Urothelium cell line (cell line): ENCODE data around the gene KIR2DL1.
A peak's percentile ranks its signal among the peaks of the same experiment; 100 is the strongest.
"Not testable (repeated sequence)": the region's sequence is repeated elsewhere in the genome, so short reads cannot be mapped to it uniquely, and the experiment has no call there.

Experiments
- DNase-seq: peaks from one replicate; pipeline ENCODE4 v3.0.0; 2011; ENCODE audit warnings: low spot score, mixed read lengths
- FAIRE-seq: peaks from 2 replicates; lab custom pipeline; 2011; peaks lifted over from hg19 to GRCh38; lab: Jason Lieb, UNC

KIR2DL1 gene

DNA sequence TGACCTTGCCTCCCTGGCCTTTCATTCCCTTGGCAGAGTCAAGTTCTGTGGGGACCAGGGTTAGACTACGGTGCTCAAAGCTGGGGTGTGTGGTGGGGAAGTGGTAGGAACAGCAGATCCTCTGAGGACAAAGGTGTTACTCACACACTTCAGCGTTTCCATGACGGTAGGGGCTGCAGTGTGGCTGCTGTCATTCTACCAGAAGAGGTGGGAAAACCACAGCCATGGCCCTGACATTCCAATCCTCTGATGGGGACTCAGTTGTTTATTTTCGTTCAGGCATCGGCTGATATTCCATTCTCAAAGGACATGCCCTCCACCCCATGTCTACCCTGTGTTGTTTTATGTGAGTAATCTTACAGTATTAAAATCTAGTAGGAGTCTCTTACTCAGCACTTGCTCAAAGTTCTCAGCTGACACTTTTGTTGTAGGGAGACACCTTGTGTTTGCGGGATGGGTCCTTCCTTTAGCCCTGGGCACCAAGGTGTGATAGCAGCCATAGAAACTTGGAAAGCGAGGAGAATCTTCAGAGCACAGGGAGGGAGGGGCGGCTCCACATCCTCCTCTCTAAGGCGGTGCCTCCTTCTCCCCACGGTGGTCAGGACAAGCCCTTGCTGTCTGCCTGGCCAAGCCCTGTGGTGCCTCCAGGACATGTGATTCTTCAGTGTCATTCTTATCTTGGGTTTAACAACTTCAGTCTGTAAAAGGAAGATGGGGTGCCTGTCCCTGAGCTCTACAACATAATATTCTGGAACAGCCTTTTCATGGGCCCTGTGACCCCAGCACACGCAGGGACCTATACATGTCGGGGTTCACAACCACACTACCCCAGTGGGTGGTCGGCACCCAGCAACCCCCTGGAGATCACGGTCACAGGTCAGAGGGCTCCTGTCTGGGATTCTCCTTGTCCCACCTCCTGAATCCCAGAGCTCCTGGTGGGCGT, 1.7 kb downstream of the KIR2DL1 start:
- not testable (repeated sequence) for FAIRE-seq
- peak; percentile 79 for DNase-seq

DNA sequence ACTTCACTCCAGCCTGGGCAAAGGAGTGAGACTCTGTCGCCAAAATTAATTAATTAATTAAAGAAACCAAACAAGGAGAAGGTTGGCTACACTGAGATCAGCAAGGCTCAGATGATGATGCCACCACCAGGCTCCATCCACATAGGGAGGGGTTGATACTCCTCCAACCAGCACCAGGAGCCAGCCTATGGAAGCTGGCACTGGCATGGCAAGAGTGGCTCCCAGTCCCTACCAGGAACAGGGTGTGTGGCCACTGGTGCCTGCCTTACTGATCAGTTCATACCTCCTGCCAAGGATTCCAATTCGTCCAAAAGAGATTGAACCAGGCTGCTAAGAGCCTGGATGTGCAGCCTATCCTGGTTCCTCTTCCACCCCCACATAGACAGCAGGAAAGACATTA, 3.1 kb downstream of the KIR2DL1 start:
- not testable (repeated sequence) for DNase-seq, FAIRE-seq

DNA sequence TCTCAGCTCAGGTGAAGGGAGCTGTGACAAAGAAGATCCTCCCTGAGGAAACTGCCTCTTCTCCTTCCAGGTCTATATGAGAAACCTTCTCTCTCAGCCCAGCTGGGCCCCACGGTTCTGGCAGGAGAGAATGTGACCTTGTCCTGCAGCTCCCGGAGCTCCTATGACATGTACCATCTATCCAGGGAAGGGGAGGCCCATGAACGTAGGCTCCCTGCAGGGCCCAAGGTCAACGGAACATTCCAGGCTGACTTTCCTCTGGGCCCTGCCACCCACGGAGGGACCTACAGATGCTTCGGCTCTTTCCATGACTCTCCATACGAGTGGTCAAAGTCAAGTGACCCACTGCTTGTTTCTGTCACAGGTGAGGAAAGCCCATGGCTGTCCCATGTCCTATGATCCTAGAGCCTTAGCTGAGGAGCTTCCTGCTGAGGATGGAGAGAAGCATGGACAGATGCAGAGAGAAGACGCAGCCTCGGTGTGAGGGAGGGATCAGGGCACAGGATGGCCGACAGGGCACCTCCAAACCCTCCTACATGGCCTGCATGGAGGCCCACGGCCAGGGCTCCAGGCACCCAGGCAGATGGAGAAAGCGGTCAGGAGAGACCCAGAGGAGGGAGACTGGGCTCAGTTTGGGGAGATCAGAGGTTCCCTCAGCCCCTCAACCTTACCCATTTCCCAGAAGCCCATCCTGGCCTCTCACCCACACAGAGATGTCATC, 5.7 kb downstream of the KIR2DL1 start:
- FAIRE-seq, DNase-seq: not testable (repeated sequence)

DNA sequence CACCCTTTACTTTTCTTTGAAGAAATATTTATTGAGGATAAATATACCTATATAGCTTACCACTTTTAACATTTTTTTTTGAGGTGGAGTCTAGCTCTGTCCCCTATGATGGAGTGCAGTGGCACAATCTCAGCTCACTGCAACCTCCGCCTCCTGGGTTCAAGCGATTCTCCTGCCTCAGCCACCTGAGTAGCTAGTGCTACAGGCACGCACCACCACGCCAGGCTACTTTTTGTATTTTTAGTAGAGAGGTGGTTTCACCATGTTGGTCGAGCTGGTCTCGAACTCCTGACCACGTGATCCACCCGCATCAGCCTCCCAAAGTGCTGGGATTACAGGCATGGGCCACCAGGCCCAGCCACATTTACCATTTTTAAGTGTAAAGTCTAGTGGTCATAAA, 6.2 kb downstream of the KIR2DL1 start:
- DNase-seq, FAIRE-seq: not testable (repeated sequence)

DNA sequence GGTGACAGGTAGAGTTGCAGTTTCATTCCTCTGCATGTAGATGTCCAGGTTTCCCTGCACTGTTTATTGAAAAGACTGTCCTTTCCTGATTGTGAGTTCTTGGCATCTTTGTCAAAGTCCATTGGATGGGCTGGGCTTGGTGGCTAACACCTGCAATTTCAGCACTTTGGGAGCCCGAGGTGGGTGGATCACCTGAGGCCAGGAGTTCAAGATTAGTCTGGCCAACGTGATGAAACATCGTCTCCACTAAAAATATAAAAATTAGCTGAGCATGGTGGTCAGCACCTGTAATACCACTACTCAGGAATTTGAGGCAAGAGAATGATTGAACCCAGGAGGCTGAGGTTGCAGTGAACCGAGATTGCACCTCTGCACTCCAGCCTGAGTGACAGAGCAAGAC, 8.3 kb downstream of the KIR2DL1 start:
- DNase-seq, FAIRE-seq: not testable (repeated sequence)

DNA sequence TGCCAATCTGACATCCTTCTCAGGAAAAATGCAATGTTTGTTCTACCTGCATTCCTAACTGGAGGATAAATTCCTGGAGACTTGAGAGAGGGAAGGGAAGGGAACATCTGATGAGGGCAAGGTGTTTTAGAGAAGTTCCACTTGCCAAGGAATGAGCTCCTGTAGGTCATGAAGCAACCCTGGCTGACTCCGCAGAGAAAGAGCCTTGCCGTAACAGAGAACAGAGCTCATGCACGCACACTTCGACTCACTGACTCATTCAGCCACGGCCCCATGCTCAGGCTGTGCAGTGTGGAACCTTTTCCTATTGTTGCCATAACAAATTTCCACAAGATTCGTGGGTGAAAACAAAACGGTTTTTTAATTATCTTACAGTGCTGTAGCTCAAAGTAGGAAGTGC, 9.3 kb downstream of the KIR2DL1 start:
- FAIRE-seq, result not testable (repeated sequence)

DNA sequence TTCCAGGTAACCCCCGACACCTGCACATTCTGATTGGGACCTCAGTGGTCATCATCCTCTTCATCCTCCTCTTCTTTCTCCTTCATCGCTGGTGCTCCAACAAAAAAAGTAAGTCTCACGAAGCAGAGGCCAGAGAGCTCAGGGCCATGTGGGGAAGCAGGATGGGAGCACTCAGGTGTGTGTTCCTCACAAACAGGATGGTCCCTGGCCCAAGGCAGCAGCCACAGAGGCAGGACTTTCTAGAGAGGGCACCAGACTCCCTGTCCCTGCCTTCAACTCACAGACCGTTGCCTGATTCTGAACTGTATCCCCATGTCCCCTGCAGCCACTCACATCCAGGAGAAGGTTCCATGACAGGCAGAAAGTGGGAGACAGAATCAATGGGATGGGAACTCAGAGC, 13.3 kb downstream of the KIR2DL1 start:
- DNase-seq, FAIRE-seq: not testable (repeated sequence)

More for the DNA sequence above, 9.3 kb downstream of the KIR2DL1 start:
- not testable (repeated sequence) for DNase-seq

DNA sequence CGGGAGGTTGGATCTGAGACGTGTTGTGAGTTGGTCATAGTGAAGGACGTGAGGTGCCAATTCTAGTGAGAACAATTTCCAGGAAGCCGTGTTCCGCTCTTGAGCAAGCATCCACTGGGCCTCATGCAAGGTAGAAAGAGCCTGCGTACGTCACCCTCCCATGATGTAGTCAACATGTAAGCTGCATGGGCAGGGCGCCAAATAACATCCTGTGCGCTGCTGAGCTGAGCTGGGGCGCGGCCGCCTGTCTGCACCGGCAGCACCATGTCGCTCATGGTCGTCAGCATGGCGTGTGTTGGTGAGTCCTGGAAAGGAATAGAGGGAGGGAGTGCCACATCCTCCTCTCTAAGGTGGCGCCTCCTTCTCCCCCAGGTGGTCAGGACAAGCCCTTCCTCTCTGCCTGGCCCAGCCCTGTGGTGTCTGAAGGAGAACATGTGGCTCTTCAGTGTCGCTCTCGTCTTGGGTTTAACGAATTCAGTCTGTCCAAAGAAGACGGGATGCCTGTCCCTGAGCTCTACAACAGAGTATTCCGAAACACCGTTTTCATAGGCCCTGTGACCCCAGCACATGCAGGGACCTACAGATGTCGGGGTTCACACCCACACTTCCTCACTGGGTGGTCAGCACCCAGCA, 16.6 kb downstream of the KIR2DL1 start:
- not testable (repeated sequence) for DNase-seq, FAIRE-seq

DNA sequence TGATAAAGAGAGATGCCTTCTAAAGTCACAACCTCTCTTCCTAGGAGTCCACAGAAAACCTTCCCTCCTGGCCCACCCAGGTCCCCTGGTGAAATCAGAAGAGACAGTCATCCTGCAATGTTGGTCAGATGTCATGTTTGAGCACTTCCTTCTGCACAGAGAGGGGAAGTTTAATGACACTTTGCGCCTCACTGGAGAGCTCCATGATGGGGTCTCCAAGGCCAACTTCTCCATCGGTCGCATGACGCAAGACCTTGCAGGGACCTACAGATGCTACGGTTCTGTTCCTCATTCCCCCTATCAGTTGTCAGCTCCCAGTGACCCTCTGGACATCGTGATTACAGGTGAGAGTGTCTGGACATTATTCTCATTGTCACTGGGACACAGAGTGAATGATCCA, 18.6 kb downstream of the KIR2DL1 start:
- not testable (repeated sequence) for FAIRE-seq, DNase-seq

DNA sequence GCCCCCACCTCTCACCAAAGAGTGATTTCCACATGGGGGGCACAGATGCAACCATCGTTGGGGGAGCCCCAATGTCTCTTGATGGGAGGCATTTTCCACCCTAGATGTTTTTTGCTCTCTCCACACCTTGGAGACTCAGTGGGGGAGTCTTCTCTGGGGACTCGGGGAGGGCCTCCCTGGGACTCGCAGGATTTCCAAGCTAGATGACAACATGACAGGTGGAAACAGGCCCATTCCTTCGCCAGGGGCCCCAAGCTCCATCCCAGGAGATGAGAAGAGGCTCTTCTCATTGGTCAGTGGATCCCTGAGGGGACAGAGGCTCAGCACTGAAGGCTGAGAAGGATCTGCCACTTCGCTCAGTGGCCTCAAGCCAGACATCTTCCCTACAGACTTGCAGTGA, 21.1 kb downstream of the KIR2DL1 start:
- FAIRE-seq (no peak), DNase-seq (no peak)

DNA sequence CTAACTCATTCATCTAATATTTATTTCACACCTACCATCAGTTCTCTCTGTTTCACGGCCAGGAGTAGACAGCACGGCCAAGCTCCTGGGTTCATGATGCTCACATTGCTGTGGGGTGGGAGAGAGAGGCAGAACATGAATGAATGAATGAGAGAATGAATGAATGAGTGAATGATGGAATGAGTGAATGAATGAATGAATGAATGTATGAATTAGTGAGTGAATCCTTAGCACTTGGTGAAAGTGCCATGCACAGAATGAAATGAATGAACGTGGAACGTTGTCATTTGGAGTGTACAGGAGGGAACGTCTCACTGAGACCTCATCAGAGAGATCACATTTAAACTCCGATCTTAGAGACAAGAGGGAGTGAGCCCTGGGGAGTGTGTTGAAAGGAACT, 21.9 kb downstream of the KIR2DL1 start:
- FAIRE-seq (no peak), DNase-seq (no peak)

DNA sequence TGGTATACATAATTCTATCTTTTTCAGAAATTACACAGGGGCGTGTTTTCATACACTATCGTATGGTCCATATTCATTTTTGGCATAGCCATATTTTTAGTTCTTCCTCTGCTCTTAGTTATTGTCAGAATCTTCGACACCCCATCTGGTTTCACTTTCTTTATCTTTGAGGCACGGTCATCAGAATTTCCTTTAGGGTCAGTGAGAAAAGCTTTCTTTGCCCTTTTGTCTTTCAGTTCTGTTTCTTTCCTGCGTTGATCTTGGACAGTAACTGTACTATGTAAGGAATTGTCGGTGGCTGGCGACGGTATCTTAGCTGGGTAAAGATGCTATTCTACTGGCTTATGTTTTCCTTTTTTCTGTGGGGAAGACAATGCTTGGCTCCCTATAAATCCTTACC, 23.2 kb downstream of the KIR2DL1 start:
- FAIRE-seq, result no peak
- DNase-seq, result no peak

DNA sequence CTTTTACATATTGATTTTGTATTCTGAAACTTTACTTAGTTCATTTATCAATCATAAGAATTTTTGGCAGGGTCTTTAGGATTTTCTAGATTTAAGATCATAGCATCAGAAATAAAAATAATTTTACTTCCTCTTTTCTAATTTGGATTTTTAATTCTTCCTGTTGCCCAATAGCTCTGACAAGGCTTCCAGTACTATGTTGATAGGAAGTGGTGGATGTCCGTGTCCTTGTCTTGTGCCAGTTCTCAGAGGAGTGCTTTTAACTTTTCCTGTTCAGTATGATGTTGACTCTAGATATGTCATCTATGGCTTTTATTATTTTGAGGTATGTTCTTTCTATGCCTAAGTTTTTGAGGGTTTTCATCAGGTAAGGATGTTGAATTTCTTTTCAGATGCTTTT, 26.2 kb downstream of the KIR2DL1 start:
- no peak for FAIRE-seq

DNA sequence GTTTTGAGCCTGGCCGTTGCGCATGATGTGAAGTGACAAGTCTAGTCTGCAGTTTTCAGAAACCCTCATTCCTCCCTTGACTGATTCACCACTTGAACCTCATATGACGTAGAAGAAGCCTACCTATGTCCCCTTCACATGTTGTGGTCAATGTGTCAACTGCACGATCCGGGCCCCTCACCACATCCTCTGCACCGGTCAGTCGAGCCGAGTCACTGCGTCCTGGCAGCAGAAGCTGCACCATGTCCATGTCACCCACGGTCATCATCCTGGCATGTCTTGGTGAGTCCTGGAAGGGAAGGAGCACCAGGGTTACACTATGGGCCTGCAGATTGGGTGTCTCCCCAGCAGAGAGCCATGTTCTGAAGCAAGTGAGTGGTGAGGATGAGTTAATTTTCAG, 33.8 kb downstream of the KIR2DL1 start, which contains the start of gene KIR2DL4:
KIR2DL4 (plus strand) TSS at position 201 of the 400 bp plus-strand sequence; CDS start at position 243, 42 bp downstream.
- DNase-seq (no peak), FAIRE-seq (no peak)

More for the DNA sequence above, 26.2 kb downstream of the KIR2DL1 start:
- DNase-seq, result no peak

DNA sequence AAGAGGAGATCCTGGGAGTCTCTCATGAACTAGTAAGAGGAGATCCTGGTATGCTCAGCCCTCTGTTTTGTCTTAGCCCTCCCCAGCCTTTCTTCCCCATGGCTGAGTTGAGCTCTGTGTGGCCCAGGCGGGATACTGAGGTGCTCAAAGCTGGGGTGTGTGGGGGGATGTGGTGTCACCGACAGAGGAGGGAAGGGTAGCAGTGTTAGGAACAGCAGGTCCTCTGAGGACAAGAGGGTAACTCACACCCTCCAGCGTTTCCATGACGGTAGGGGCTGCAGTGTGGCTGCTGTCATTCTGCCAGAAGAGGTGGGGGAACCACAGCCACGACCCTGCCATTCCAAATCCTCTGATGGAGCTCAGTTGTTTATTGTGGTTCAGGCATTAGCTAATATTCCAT, 34.5 kb downstream of the KIR2DL1 start:
- FAIRE-seq, result no peak
- no peak for DNase-seq

DNA sequence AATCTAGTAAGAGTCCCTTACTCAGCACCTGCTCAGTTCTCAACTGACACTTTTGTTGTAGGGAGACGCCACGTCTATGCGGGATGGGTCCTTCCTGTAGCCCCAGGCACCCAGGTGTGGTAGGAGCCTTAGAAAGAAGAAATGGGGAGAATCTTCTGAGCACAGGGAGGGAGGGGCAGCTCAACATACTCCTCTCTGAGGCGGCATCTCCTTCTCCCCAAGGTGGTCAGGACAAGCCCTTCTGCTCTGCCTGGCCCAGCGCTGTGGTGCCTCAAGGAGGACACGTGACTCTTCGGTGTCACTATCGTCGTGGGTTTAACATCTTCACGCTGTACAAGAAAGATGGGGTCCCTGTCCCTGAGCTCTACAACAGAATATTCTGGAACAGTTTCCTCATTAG, 35.0 kb downstream of the KIR2DL1 start:
- no peak for DNase-seq
- FAIRE-seq, result no peak

DNA sequence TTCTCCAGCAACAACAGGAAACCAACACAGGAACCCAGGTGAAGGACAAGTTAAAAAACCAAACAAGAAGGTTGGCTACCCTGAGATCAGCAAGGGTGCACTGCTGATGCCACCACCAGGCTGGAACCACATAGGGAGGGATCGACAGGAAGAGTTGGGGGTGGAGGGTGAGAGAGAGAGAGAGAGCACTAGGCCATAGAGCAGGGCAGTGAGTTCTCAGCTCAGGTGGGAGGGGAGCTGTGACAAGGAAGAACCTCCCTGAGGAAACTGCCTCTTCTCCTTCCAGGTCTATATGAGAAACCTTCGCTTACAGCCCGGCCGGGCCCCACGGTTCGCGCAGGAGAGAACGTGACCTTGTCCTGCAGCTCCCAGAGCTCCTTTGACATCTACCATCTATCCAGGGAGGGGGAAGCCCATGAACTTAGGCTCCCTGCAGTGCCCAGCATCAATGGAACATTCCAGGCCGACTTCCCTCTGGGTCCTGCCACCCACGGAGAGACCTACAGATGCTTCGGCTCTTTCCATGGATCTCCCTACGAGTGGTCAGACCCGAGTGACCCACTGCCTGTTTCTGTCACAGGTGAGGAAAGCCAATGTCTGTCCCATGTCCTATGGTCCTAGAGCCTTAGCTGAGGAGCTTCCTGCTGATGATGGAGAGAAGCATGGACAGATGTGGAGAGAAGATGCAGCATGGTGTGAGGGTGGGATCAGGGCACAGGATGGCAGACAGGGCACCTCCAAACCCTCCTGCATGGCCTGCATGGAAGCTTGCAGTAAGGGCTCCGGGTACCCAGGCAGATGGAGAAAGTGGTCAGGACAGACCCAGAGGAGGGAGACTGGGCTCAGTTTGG, 36.3 kb downstream of the KIR2DL1 start:
- DNase-seq (no peak), FAIRE-seq (no peak)

DNA sequence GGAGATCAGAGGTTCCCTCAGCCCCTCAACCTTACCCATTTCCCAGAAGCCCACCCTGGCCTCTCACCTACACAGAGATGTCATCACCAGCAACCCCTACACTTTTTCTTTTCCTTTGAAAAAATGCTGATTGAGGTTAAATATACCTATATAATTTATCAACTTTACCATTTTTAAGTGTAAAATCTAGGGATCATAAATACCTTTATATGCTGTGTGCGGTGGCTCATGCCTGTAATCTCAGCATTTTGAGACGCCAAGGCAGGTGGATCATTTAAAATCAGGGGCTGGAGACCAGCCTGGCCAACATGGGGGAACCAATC, 36.9 kb downstream of the KIR2DL1 start:
- FAIRE-seq (no peak), DNase-seq (no peak)

DNA sequence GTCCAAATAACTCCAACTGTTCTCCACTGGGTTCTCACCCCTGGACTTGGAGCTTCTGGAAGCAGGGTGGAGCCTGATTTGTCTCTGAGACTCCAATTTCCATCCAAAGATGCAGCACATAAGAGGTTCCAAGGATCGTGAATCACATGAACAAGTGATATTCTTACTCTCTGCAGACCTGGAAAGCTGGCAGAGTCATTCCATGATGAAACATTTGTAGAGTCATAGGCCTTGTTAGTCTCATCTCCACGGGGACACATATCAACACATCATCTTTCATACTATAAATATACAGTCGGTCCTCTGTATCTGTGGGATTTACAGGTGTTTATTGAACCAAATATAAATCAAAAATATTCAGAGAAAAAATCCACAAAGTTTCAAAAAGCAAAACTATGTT, 45.0 kb downstream of the KIR2DL1 start:
- FAIRE-seq, DNase-seq: not testable (repeated sequence)

DNA sequence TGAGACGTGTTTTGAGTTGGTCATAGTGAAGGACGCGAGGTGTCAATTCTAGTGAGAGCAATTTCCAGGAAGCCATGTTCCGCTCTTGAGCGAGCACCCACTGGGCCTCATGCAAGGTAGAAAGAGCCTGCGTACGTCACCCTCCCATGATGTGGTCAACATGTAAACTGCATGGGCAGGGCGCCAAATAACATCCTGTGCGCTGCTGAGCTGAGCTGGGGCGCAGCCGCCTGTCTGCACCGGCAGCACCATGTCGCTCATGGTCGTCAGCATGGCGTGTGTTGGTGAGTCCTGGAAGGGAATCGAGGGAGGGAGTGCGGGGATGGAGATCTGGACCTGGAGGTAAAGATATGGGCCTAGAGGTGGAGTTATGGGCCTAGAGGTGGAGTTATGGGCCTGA, 46.7 kb downstream of the KIR2DL1 start, which contains the start of gene KIR3DL1:
KIR3DL1 (plus strand) TSS at position 218 of the 400 bp plus-strand sequence.
- FAIRE-seq, DNase-seq: not testable (repeated sequence)
